Body of pancreas (tissue), 4 donors: ENCODE data around the gene SORCS1. TPM values are rescaled to one million over a fixed set of nuclear protein-coding genes. Genes with fewer than 3 reads are reported as not detected.

Experiments used
- ATAC-seq: fragments of 150-250 bp; one replicate; pipeline ENCODE4 v1.9.1; 2016
- DNase-seq, 4 donors: peaks; one replicate each; pipeline ENCODE4 v3.0.0-alpha.2; 2019
- H3K27ac ChIP-seq, 4 donors: fragments of 200-600 bp; sonication (generic); 1 replicate in 3 of 4; 2 replicates in 1 of 4; pipeline versions ENCODE4 v1.5.1 to v1.6.1; 2016 to 2019; ENCODE audit warnings: mild to moderate bottlenecking in 1 of 4, mixed read lengths in 1 of 4, moderate library complexity in 1 of 4
- H3K27me3 ChIP-seq, 2 donors: fragments of 200-600 bp; sonication (generic); one replicate each; pipeline ENCODE4 v1.6.0; 2016; ENCODE audit warnings: mild to moderate bottlenecking in 1 of 2
- H3K36me3 ChIP-seq, 2 donors: fragments of 200-600 bp; sonication (generic); replicated peaks in 1 of 2; 2 replicates each; pipeline ENCODE4 v1.5.1; 2016; ENCODE audit warnings: low read depth in 2 of 2; ENCODE audit not compliant: insufficient read depth in 1 of 2
- H3K4me1 ChIP-seq: fragments of 200-600 bp; sonication (generic); one replicate; pipeline ENCODE4 v1.6.0; 2016
- H3K4me3 ChIP-seq, 2 donors: fragments of 200-600 bp; sonication (generic); 1 replicate in 1 of 2; 2 replicates in 1 of 2; pipeline ENCODE4 v1.5.1; 2016 to 2019
- H3K9me3 ChIP-seq, 3 donors: fragments of 200-600 bp; sonication (generic); 1 replicate in 2 of 3; 2 replicates in 1 of 3; pipeline ENCODE4 v1.5.1; 2016
- POLR2A ChIP-seq, 3 donors: fragments of 450-650 bp; IDR thresholded peaks; one replicate each; pipeline ENCODE4 v1.6.1; 2016; ENCODE audit warnings: antibody characterized with exemption in 3 of 3, mild to moderate bottlenecking in 2 of 3
- WGBS, 2 donors: methylation state at CpG; one replicate each; pipeline ENCODE4 v1.1.5; 2017; 5-methylcytosine and 5-hydroxymethylcytosine counted together
- intact Hi-C: fragments of 100-400 bp; cut with DNase I; formaldehyde crosslinking; loops from one replicate; pipeline ENCODE4 v1.15.1; 2023
- total RNA-seq, 2 donors: library from RNA; depleted of rRNA; stranded (reverse); fragments of >200 nt; gene quantifications; one replicate each; pipeline ENCODE4 v1.1.0, GENCODE V29; 2016
- TF ChIP-seq, protein P1 (sequence below), 7 experiments: fragments of 450-650 bp in 4 of 7; fragments of 200-600 bp in 3 of 7; sonication (generic) in 3 of 7; IDR thresholded peaks; one replicate each; pipeline ENCODE4 v1.5.1; 2016 to 2019; ENCODE audit warnings: antibody characterized with exemption in 7 of 7

Gene SORCS1
- total RNA-seq, 2 donors from 2014 or later = 1.3 to 6.0 TPM

DNA sequence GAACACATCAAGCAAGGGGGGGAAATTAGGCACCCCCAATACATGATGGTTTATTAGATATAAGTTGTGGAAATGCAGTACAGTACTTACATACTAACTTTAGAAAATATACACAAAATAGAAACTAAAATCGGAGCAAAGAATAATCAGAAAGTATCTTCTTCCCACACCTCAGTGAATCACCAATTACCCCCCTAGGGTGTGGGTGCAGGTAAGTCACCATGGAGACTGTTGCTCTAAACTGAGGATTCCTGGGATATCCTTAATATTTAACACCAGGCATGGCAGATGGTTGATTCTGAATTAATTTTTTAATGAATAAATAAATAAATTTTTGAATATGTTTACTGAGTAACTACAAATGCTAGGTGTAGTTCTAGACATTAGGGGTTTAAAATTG lies 424.4 kb downstream of the SORCS1 start:
- Histone ChIP-seq H3K27ac (no peak overlapping the region), H3K27me3 (no peaks in the 10 kb centered on the region), H3K36me3 (no peaks in the 10 kb centered on the region), H3K9me3 (no peaks in the 10 kb centered on the region), H3K4me1 (no peaks in the 10 kb centered on the region), H3K4me3 (no peak overlapping the region)
- WGBS, 2 donors = 71 to 79% methylated on average over 1 of the region's 1 CpG
- ATAC-seq = no peak
- intact Hi-C loops = no loop called here
- no peak for DNase-seq
- no peak for TF ChIP-seq POLR2A (IDR thresholded peaks at IDR 0.05)
- TF ChIP-seq, protein P1, sequence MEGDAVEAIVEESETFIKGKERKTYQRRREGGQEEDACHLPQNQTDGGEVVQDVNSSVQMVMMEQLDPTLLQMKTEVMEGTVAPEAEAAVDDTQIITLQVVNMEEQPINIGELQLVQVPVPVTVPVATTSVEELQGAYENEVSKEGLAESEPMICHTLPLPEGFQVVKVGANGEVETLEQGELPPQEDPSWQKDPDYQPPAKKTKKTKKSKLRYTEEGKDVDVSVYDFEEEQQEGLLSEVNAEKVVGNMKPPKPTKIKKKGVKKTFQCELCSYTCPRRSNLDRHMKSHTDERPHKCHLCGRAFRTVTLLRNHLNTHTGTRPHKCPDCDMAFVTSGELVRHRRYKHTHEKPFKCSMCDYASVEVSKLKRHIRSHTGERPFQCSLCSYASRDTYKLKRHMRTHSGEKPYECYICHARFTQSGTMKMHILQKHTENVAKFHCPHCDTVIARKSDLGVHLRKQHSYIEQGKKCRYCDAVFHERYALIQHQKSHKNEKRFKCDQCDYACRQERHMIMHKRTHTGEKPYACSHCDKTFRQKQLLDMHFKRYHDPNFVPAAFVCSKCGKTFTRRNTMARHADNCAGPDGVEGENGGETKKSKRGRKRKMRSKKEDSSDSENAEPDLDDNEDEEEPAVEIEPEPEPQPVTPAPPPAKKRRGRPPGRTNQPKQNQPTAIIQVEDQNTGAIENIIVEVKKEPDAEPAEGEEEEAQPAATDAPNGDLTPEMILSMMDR (IDR thresholded peaks at IDR 0.05) = no peak

DNA sequence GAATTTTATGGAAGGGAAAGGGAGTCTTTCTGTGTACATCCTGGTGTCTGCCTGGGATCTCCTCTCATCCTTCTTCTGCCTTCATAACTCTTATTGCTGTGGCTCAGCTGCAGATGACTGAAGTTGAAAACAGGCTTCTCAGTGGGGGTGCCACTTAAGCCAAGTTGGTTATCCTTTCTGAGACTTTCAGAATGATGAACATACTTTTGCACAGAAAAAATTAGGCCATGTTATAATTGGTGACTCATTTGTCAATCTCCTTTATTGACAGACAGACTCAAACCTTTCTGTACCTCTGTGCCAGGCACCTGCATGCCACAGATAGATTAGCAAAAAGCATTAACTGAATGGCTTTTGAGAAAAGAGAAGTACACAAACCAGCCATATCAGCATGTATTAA lies 430.3 kb downstream of the SORCS1 start:
- ATAC-seq (no peak), DNase-seq (no peak)
- Histone ChIP-seq H3K36me3 (no peaks in the 10 kb centered on the region), H3K27ac (no peak overlapping the region), H3K27me3 (no peaks in the 10 kb centered on the region), H3K4me1 (no peaks in the 10 kb centered on the region), H3K9me3 (no peaks in the 10 kb centered on the region), H3K4me3 (no peak overlapping the region)
- TF ChIP-seq, protein P1 (IDR thresholded peaks at IDR 0.05) = no peak
- no peak for TF ChIP-seq POLR2A (IDR thresholded peaks at IDR 0.05)
- intact Hi-C loops = no loop called here

DNA sequence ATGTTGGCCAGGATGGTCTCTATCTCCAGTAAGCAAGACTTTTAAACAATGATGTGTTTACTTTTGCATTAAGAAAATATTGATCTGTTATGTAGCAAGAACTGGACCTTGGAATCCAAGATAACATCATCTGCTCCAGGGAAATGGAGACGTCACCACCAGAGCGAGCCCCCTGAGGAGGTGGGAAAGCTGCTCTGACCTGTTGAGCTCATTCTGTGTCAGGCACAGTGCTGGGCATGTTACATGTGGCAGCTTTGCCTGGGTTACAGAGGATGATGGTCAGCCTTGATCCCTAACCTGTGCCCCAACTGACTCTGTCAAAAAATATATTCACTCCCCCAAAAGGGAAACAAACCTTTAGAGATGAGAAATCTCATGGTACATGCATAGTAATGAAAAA lies 436.3 kb downstream of the SORCS1 start:
- no peak for DNase-seq
- TF ChIP-seq POLR2A (IDR thresholded peaks at IDR 0.05) = no peak
- TF ChIP-seq, protein P1 (IDR thresholded peaks at IDR 0.05) = no peak
- intact Hi-C loops = no loop called here
- H3K27ac ChIP-seq = no peak overlapping the region
- no peaks in the 10 kb centered on the region for H3K9me3 ChIP-seq
- no peaks in the 10 kb centered on the region for H3K4me1 ChIP-seq
- ATAC-seq = no peak
- H3K4me3 ChIP-seq = no peak overlapping the region
- no peaks in the 10 kb centered on the region for H3K36me3 ChIP-seq
- no peaks in the 10 kb centered on the region for H3K27me3 ChIP-seq
- whole genome bisulfite sequencing, 2 donors = 24 to 33% methylated on average over 2 of the region's 2 CpGs

DNA sequence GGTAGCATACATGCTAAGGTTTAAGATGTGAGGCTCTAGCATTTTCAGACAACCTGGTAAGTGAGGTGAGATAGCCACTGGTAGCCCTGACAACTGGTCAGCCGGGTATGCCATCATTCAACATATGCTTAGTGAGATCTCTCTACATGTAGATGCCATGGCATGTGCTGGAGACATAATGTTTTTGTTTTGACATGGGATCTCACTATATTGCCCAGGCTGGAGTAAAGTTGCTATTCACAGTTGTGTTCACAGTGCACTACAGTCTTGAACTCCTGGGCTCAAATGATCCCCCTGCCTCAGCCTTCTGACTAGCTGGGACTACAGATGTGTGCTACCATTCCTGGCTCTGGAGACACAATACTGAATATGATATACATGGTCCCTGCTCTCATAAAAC lies 437.3 kb downstream of the SORCS1 start:
- Histone ChIP-seq H3K27ac (no peak overlapping the region), H3K4me1 (no peaks in the 10 kb centered on the region), H3K4me3 (no peak overlapping the region), H3K9me3 (no peaks in the 10 kb centered on the region), H3K36me3 (no peaks in the 10 kb centered on the region), H3K27me3 (no peaks in the 10 kb centered on the region)
- DNase-seq = no peak
- intact Hi-C loops = no loop called here
- 69 to 83% methylated on average over 1 of the region's 1 CpG for WGBS, 2 donors
- TF ChIP-seq POLR2A (IDR thresholded peaks at IDR 0.05) = no peak
- TF ChIP-seq, protein P1 (IDR thresholded peaks at IDR 0.05) = no peak
- ATAC-seq = no peak

DNA sequence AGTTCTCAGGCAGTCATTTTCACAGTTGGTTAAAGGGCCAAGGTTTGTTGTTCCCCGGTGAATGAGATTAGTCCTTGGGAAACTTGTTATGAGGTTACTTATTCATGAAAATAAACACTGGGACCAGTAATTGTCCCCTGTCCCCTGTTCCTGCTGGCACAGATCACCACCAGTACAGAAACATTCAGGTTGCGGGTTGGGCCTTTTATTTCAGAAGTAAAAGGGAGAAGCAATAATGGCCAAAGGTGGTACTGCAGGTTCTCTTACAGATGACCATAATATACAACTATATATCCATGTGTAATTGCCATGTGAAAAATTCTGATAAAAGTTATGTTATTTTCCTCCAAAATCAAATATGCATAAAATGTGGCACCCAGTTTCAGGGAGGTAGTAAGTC lies 442.0 kb downstream of the SORCS1 start:
- WGBS, 2 donors = 48 to 55% methylated on average over 2 of the region's 2 CpGs

More for the DNA sequence above, 442.0 kb downstream of the SORCS1 start:
- Histone ChIP-seq H3K4me1 (no peaks in the 10 kb centered on the region), H3K27ac (no peak overlapping the region), H3K27me3 (no peaks in the 10 kb centered on the region), H3K9me3 (no peaks in the 10 kb centered on the region), H3K36me3 (no peaks in the 10 kb centered on the region), H3K4me3 (no peak overlapping the region)
- TF ChIP-seq, protein P1 (IDR thresholded peaks at IDR 0.05) = peak in 3 of 7 experiments; percentile 15 to 24 (median 18)
- no peak for TF ChIP-seq POLR2A (IDR thresholded peaks at IDR 0.05)
- DNase-seq (peak in 3 of 4 donors; percentile 14 to 20 (median 17)), ATAC-seq (peak; percentile 52)
- intact Hi-C loops = no loop called here
